SJCRH30 (cell line): ENCODE measurements around the gene VSIR. TPM values are rescaled to one million over a fixed set of nuclear protein-coding genes. Genes with fewer than 3 reads are reported as not detected.
A peak's percentile ranks its signal among the peaks of the same experiment; 100 is the strongest.

Experiments used
- DNase-seq, 2 experiments: peaks; one replicate each; pipeline ENCODE4 v3.0.0-alpha.2; 2015 to 2020
- H3K27ac ChIP-seq: fragments of 250-450 bp; sonication (Bioruptor Pico); 2 replicates; pipeline ENCODE4 v1.5.1; 2020; ENCODE audit warnings: mild to moderate bottlenecking, moderate library complexity
- H3K27me3 ChIP-seq: fragments of 250-450 bp; sonication (Bioruptor Pico); 2 replicates; pipeline ENCODE4 v1.5.1; 2020; ENCODE audit warnings: mild to moderate bottlenecking, moderate library complexity
- H3K36me3 ChIP-seq: fragments of 250-450 bp; sonication (Bioruptor Pico); 2 replicates; pipeline ENCODE4 v1.5.1; 2020; ENCODE audit warnings: mild to moderate bottlenecking, moderate library complexity
- H3K4me1 ChIP-seq: fragments of 250-450 bp; sonication (Bioruptor Pico); 2 replicates; pipeline ENCODE4 v1.5.1; 2020; ENCODE audit warnings: mild to moderate bottlenecking, moderate library complexity
- H3K4me3 ChIP-seq: fragments of 250-450 bp; sonication (Bioruptor Pico); 2 replicates; pipeline ENCODE4 v1.5.1; 2020; ENCODE audit warnings: mild to moderate bottlenecking, moderate library complexity
- H3K9me3 ChIP-seq: fragments of 250-450 bp; sonication (Bioruptor Pico); replicated peaks from 2 replicates; pipeline ENCODE4 v1.5.1; 2020; ENCODE audit warnings: mild to moderate bottlenecking, moderate library complexity
- total RNA-seq: library from RNA; depleted of rRNA; stranded (reverse); fragments of >200 nt; shearing (Covaris generic); gene quantifications from 2 replicates; pipeline ENCODE4 v1.2.3, GENCODE V29; 2014

Gene VSIR
- total RNA-seq, 1 experiment from 2014 or later: 2.6 TPM

- Histone ChIP-seq H3K27me3 (no peaks in the 10 kb centered on the region), H3K9me3 (no peaks in the 10 kb centered on the region), H3K36me3 (no peaks in the 10 kb centered on the region)
Observed at GRCh38 chr10:71799112-71799511, 25.8 kb upstream of the VSIR start.

GRCh38 chr10:71798308-71798624 lies 24.9 kb upstream of the VSIR start:
- no peaks in the 10 kb centered on the region for H3K27me3 ChIP-seq
- H3K27ac ChIP-seq: no peak overlapping the region
- H3K4me3 ChIP-seq: no peak overlapping the region
- H3K9me3 ChIP-seq: no peaks in the 10 kb centered on the region
- no peaks in the 10 kb centered on the region for H3K4me1 ChIP-seq
- DNase-seq: no peak
- no peaks in the 10 kb centered on the region for H3K36me3 ChIP-seq

More at GRCh38 chr10:71799112-71799511, 25.8 kb upstream of the VSIR start:
- DNase-seq: no peak
- H3K4me3 ChIP-seq: no peak overlapping the region
- no peak overlapping the region for H3K27ac ChIP-seq
- no peaks in the 10 kb centered on the region for H3K4me1 ChIP-seq

GRCh38 chr10:71797533-71798307 lies 24.4 kb upstream of the VSIR start:
- H3K27ac ChIP-seq: no peak overlapping the region
- no peak for DNase-seq
- H3K27me3 ChIP-seq: no peaks in the 10 kb centered on the region
- no peaks in the 10 kb centered on the region for H3K4me1 ChIP-seq
- no peak overlapping the region for H3K4me3 ChIP-seq
- H3K9me3 ChIP-seq: no peaks in the 10 kb centered on the region
- no peaks in the 10 kb centered on the region for H3K36me3 ChIP-seq

GRCh38 chr10:71796749-71797405 lies 23.6 kb upstream of the VSIR start:
- DNase-seq: no peak
- Histone ChIP-seq H3K9me3 (no peaks in the 10 kb centered on the region), H3K27me3 (no peaks in the 10 kb centered on the region), H3K27ac (no peak overlapping the region), H3K4me3 (no peak overlapping the region), H3K4me1 (no peaks in the 10 kb centered on the region), H3K36me3 (no peaks in the 10 kb centered on the region)

- DNase-seq: peak; percentile 30 to 51
- H3K4me1 ChIP-seq: no peaks in the 10 kb centered on the region
- no peaks in the 10 kb centered on the region for H3K9me3 ChIP-seq
- H3K27ac ChIP-seq: no peak overlapping the region
- H3K27me3 ChIP-seq: no peaks in the 10 kb centered on the region
- no peaks in the 10 kb centered on the region for H3K36me3 ChIP-seq
- no peak overlapping the region for H3K4me3 ChIP-seq
Observed at GRCh38 chr10:71795248-71795647, 21.9 kb upstream of the VSIR start.

GRCh38 chr10:71790749-71791440 lies 17.6 kb upstream of the VSIR start:
- H3K36me3 ChIP-seq: no peaks in the 10 kb centered on the region
- H3K4me1 ChIP-seq: no peaks in the 10 kb centered on the region
- no peaks in the 10 kb centered on the region for H3K27me3 ChIP-seq
- H3K4me3 ChIP-seq: no peak overlapping the region
- no peak for DNase-seq
- H3K27ac ChIP-seq: no peak overlapping the region
- no peaks in the 10 kb centered on the region for H3K9me3 ChIP-seq

- Histone ChIP-seq H3K9me3 (no peaks in the 10 kb centered on the region), H3K4me1 (no peaks in the 10 kb centered on the region)
- no peak for DNase-seq
Observed at GRCh38 chr10:71789871-71790270, 16.6 kb upstream of the VSIR start.

GRCh38 chr10:71788954-71789353 lies 15.6 kb upstream of the VSIR start:
- H3K36me3 ChIP-seq: no peaks in the 10 kb centered on the region
- H3K4me1 ChIP-seq: no peaks in the 10 kb centered on the region
- H3K27ac ChIP-seq: no peak overlapping the region
- no peaks in the 10 kb centered on the region for H3K9me3 ChIP-seq
- H3K4me3 ChIP-seq: no peak overlapping the region
- DNase-seq: no peak
- H3K27me3 ChIP-seq: no peaks in the 10 kb centered on the region

More at GRCh38 chr10:71789871-71790270, 16.6 kb upstream of the VSIR start:
- Histone ChIP-seq H3K27ac (no peak overlapping the region), H3K4me3 (no peak overlapping the region), H3K27me3 (no peaks in the 10 kb centered on the region), H3K36me3 (no peaks in the 10 kb centered on the region)

- Histone ChIP-seq H3K4me1 (no peaks in the 10 kb centered on the region), H3K4me3 (no peak overlapping the region), H3K27ac (no peak overlapping the region), H3K36me3 (no peaks in the 10 kb centered on the region), H3K27me3 (no peaks in the 10 kb centered on the region), H3K9me3 (no peaks in the 10 kb centered on the region)
- no peak for DNase-seq
Observed at GRCh38 chr10:71784679-71785272, 11.5 kb upstream of the VSIR start.

- Histone ChIP-seq H3K27ac (no peak overlapping the region), H3K36me3 (no peaks in the 10 kb centered on the region), H3K9me3 (no peaks in the 10 kb centered on the region), H3K4me3 (no peak overlapping the region), H3K27me3 (no peaks in the 10 kb centered on the region), H3K4me1 (no peaks in the 10 kb centered on the region)
- DNase-seq: no peak
Observed at GRCh38 chr10:71783917-71784678, 10.8 kb upstream of the VSIR start.

GRCh38 chr10:71782917-71783490 lies 9.7 kb upstream of the VSIR start:
- DNase-seq: no peak
- no peaks in the 10 kb centered on the region for H3K27me3 ChIP-seq
- no peak overlapping the region for H3K27ac ChIP-seq
- no peaks in the 10 kb centered on the region for H3K4me1 ChIP-seq
- no peak overlapping the region for H3K4me3 ChIP-seq
- H3K36me3 ChIP-seq: no peaks in the 10 kb centered on the region
- H3K9me3 ChIP-seq: no peaks in the 10 kb centered on the region

- H3K27me3 ChIP-seq: no peaks in the 10 kb centered on the region
- no peaks in the 10 kb centered on the region for H3K4me1 ChIP-seq
- DNase-seq: no peak
- H3K9me3 ChIP-seq: no peaks in the 10 kb centered on the region
- no peaks in the 10 kb centered on the region for H3K36me3 ChIP-seq
- H3K4me3 ChIP-seq: no peak overlapping the region
- no peak overlapping the region for H3K27ac ChIP-seq
Observed at GRCh38 chr10:71782221-71782916, 9.0 kb upstream of the VSIR start.

GRCh38 chr10:71780719-71781118 lies 7.4 kb upstream of the VSIR start:
- Histone ChIP-seq H3K27me3 (no peaks in the 10 kb centered on the region), H3K9me3 (no peaks in the 10 kb centered on the region), H3K27ac (no peak overlapping the region), H3K4me1 (no peaks in the 10 kb centered on the region), H3K4me3 (no peak overlapping the region), H3K36me3 (no peaks in the 10 kb centered on the region)
- no peak for DNase-seq

GRCh38 chr10:71780156-71780555 lies 6.8 kb upstream of the VSIR start:
- Histone ChIP-seq H3K4me1 (peaks cover 2% of the 10 kb centered on the region; the same call in 1 of the 2 replicates), H3K27me3 (no peaks in the 10 kb centered on the region), H3K4me3 (no peak overlapping the region), H3K27ac (no peak overlapping the region), H3K9me3 (no peaks in the 10 kb centered on the region), H3K36me3 (no peaks in the 10 kb centered on the region)
- no peak for DNase-seq
